Gastroesophageal sphincter (tissue), 3 donors: ENCODE results near the gene BMPR2.

ENCODE experiments used
- POLR2A ChIP-seq, 2 donors: fragments of 450-650 bp; IDR thresholded peaks; one replicate each; pipeline ENCODE4 v1.6.1; 2017; ENCODE audit warnings: antibody characterized with exemption in 2 of 2, mild to moderate bottlenecking in 2 of 2, moderate library complexity in 1 of 2
- POLR2AphosphoS5 ChIP-seq: sonication (generic); formaldehyde crosslinking; IDR thresholded peaks from one replicate; pipeline ENCODE4 v1.6.1; 2017; ENCODE audit warnings: antibody characterized with exemption
- TF ChIP-seq, protein P1 (sequence below), 4 experiments: fragments of 200-600 bp in 2 of 4; fragments of 450-650 bp in 2 of 4; sonication (generic) in 1 of 4; IDR thresholded peaks; one replicate each; pipeline ENCODE4 v1.5.1; 2017 to 2019; ENCODE audit warnings: antibody characterized with exemption in 4 of 4, mild to moderate bottlenecking in 2 of 4, moderate library complexity in 2 of 4

DNA sequence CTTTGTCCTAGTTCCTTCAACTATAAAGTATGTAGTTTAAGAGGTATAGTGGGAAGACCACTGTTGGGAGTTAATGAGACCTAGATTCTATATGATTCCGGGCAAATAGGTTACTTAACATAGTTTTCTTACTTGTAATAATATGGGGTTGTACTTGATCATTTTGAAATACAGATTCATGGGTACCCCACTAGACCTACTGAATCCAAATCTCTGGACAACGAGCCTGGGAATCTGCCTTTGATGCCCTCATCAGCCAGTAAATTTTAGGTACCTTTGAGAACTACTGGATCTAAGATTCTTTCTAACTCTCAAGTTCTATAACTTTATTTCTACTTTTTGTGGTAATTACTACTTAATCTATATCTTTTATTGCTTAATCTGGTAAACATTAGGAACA is 6.6 kb downstream of the BMPR2 start:
- TF ChIP-seq, protein P1, sequence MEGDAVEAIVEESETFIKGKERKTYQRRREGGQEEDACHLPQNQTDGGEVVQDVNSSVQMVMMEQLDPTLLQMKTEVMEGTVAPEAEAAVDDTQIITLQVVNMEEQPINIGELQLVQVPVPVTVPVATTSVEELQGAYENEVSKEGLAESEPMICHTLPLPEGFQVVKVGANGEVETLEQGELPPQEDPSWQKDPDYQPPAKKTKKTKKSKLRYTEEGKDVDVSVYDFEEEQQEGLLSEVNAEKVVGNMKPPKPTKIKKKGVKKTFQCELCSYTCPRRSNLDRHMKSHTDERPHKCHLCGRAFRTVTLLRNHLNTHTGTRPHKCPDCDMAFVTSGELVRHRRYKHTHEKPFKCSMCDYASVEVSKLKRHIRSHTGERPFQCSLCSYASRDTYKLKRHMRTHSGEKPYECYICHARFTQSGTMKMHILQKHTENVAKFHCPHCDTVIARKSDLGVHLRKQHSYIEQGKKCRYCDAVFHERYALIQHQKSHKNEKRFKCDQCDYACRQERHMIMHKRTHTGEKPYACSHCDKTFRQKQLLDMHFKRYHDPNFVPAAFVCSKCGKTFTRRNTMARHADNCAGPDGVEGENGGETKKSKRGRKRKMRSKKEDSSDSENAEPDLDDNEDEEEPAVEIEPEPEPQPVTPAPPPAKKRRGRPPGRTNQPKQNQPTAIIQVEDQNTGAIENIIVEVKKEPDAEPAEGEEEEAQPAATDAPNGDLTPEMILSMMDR (IDR thresholded peaks at IDR 0.05), result no peak
- TF ChIP-seq POLR2A (IDR thresholded peaks at IDR 0.05) (no peak), POLR2AphosphoS5 (no peak)
